HG02798 (cell line): ENCODE data around the gene RBM41.
"Not testable (repeated sequence)": the region's sequence is repeated elsewhere in the genome, so short reads cannot be mapped to it uniquely, and the experiment has no call there.

ENCODE experiments used
- ATAC-seq: cut with Tn5 transposase; IDR thresholded peaks from one replicate; pipeline ENCODE4 v1.9.1; 2021; ENCODE audit warnings: mild to moderate bottlenecking; ENCODE audit not compliant: unreplicated experiment, poor library complexity

Gene RBM41

GRCh38 chrX:107118322-107119147 is at the start of gene RBM41:
Gene RBM41 (minus strand): TSS chrX:107118822. CDS start chrX:107118773, 49 bp downstream.
- peak; percentile 100 for ATAC-seq

GRCh38 chrX:107168257-107168656 is 49.6 kb upstream of the RBM41 start:
- ATAC-seq: no peak

GRCh38 chrX:107167163-107167921 is 48.7 kb upstream of the RBM41 start:
- no peak for ATAC-seq

- ATAC-seq: not testable (repeated sequence)
These were observed 39.0 kb upstream of the RBM41 start for GRCh38 chrX:107157618-107158017.

GRCh38 chrX:107155621-107156430 is 37.2 kb upstream of the RBM41 start:
- not testable (repeated sequence) for ATAC-seq

GRCh38 chrX:107154787-107155620 is 36.4 kb upstream of the RBM41 start:
- no peak for ATAC-seq

GRCh38 chrX:107153005-107153404 is 34.4 kb upstream of the RBM41 start:
- ATAC-seq: no peak

GRCh38 chrX:107146670-107147069 is 28.0 kb upstream of the RBM41 start:
- no peak for ATAC-seq

GRCh38 chrX:107135965-107136307 is 17.3 kb upstream of the RBM41 start:
- no peak for ATAC-seq

GRCh38 chrX:107135049-107135964 is 16.7 kb upstream of the RBM41 start:
- ATAC-seq: no peak

- no peak for ATAC-seq
These were observed 5.1 kb upstream of the RBM41 start for GRCh38 chrX:107123750-107124149.

GRCh38 chrX:107119283-107119682 is 661 bp upstream of the RBM41 start:
- no peak for ATAC-seq

- no peak for ATAC-seq
These were observed 665 bp downstream of the RBM41 start for GRCh38 chrX:107117993-107118321.

GRCh38 chrX:107107459-107107858 is 11.2 kb downstream of the RBM41 start:
- no peak for ATAC-seq

- no peak for ATAC-seq
These were observed 15.6 kb downstream of the RBM41 start for GRCh38 chrX:107102980-107103379.

GRCh38 chrX:107076158-107076557 is 42.5 kb downstream of the RBM41 start:
- no peak for ATAC-seq

- ATAC-seq: not testable (repeated sequence)
These were observed 60.9 kb downstream of the RBM41 start for GRCh38 chrX:107057731-107058130.

GRCh38 chrX:107054978-107055377 is 63.6 kb downstream of the RBM41 start:
- no peak for ATAC-seq

GRCh38 chrX:107050195-107050709 is 68.4 kb downstream of the RBM41 start:
- ATAC-seq: no peak
